ENCODE results near the gene FAT2.

The FAT2 gene

GRCh38 chr5:151570512-151571269 lies 20.4 kb downstream of the FAT2 start:
- peak overlapping the region; percentile 52 for H3K56ac ChIP-seq (ENCODE audit: low read length)
- no peak overlapping the region for H4K8ac ChIP-seq (ENCODE audit: low read depth, low read length)
- H3K4me3 ChIP-seq (ENCODE audit: low read length), result no peak overlapping the region
- no CpG with 5 or more reads among the region's 12 CpGs for WGBS (ENCODE audit: extremely low coverage, insufficient coverage, low lambda C conversion rate)
- no peak overlapping the region for H3K27ac ChIP-seq (ENCODE audit: low read depth, low read length)
- no peak overlapping the region for H2BK15ac ChIP-seq (replicated peaks; ENCODE audit: low read depth)
- H3K27me3 ChIP-seq (ENCODE audit: insufficient read depth, low read length, poor library complexity), result no peaks in the 10 kb centered on the region
- H2BK5ac ChIP-seq (ENCODE audit: low read length), result no peak overlapping the region
- H3K23ac ChIP-seq (ENCODE audit: low read length), result peak overlapping the region; percentile 59
- H4K5ac ChIP-seq (ENCODE audit: low read length), result no peak overlapping the region
- H3K4ac ChIP-seq (ENCODE audit: low read depth, low read length), result no peak overlapping the region
- H3K36me3 ChIP-seq (ENCODE audit: control insufficient read depth, insufficient read depth, low read length), result no peaks in the 10 kb centered on the region
- no peaks in the 10 kb centered on the region for H3K79me2 ChIP-seq (ENCODE audit: control insufficient read depth, insufficient read depth, low read length)
- H2AK5ac ChIP-seq (ENCODE audit: low read length), result no peak overlapping the region
- DNase-seq, result peak; percentile 73
- H3K18ac ChIP-seq (ENCODE audit: low read length), result no peak overlapping the region
- H3K4me2 ChIP-seq (ENCODE audit: low read length), result no peak overlapping the region
- peaks cover 3% of the 10 kb centered on the region for H3K4me1 ChIP-seq (ENCODE audit: control insufficient read depth, low read depth, low read length)
- no peak overlapping the region for H3K9ac ChIP-seq (ENCODE audit: low read length)
- no peaks in the 10 kb centered on the region for H3K79me1 ChIP-seq (ENCODE audit: low read length)
- H2BK120ac ChIP-seq (ENCODE audit: low read depth, low read length), result no peak overlapping the region

- no peaks in the 10 kb centered on the region for H3K79me2 ChIP-seq (ENCODE audit: control insufficient read depth, insufficient read depth, low read length)
- no CpG with 5 or more reads among the region's 2 CpGs for WGBS (ENCODE audit: extremely low coverage, insufficient coverage, low lambda C conversion rate)
- no peak for DNase-seq
- H2BK120ac ChIP-seq (ENCODE audit: low read depth, low read length), result no peak overlapping the region
- no peak overlapping the region for H3K4me2 ChIP-seq (ENCODE audit: low read length)
- no peak overlapping the region for H4K5ac ChIP-seq (ENCODE audit: low read length)
- no peaks in the 10 kb centered on the region for H3K79me1 ChIP-seq (ENCODE audit: low read length)
- no peak overlapping the region for H2BK15ac ChIP-seq (replicated peaks; ENCODE audit: low read depth)
- no peak overlapping the region for H3K9ac ChIP-seq (ENCODE audit: low read length)
- no peaks in the 10 kb centered on the region for H3K36me3 ChIP-seq (ENCODE audit: control insufficient read depth, insufficient read depth, low read length)
- H3K18ac ChIP-seq (ENCODE audit: low read length), result no peak overlapping the region
- H3K4me1 ChIP-seq (ENCODE audit: control insufficient read depth, low read depth, low read length), result peaks cover 3% of the 10 kb centered on the region
- H2BK5ac ChIP-seq (ENCODE audit: low read length), result no peak overlapping the region
- H3K4me3 ChIP-seq (ENCODE audit: low read length), result no peak overlapping the region
- H2AK5ac ChIP-seq (ENCODE audit: low read length), result no peak overlapping the region
- H4K8ac ChIP-seq (ENCODE audit: low read depth, low read length), result no peak overlapping the region
- H3K4ac ChIP-seq (ENCODE audit: low read depth, low read length), result no peak overlapping the region
- H3K23ac ChIP-seq (ENCODE audit: low read length), result no peak overlapping the region
- no peaks in the 10 kb centered on the region for H3K27me3 ChIP-seq (ENCODE audit: insufficient read depth, low read length, poor library complexity)
- no peak overlapping the region for H3K27ac ChIP-seq (ENCODE audit: low read depth, low read length)
- no peak overlapping the region for H3K56ac ChIP-seq (ENCODE audit: low read length)
Measured at GRCh38 chr5:151570058-151570457, 21.1 kb downstream of the FAT2 start.

GRCh38 chr5:151569132-151570046 lies 21.7 kb downstream of the FAT2 start:
- no peaks in the 10 kb centered on the region for H3K27me3 ChIP-seq (ENCODE audit: insufficient read depth, low read length, poor library complexity)
- no peak overlapping the region for H2BK5ac ChIP-seq (ENCODE audit: low read length)
- no peak overlapping the region for H3K4ac ChIP-seq (ENCODE audit: low read depth, low read length)
- H3K4me3 ChIP-seq (ENCODE audit: low read length), result no peak overlapping the region
- no peak overlapping the region for H2AK5ac ChIP-seq (ENCODE audit: low read length)
- no peak overlapping the region for H3K4me2 ChIP-seq (ENCODE audit: low read length)
- no peak for DNase-seq
- no peak overlapping the region for H4K8ac ChIP-seq (ENCODE audit: low read depth, low read length)
- no peak overlapping the region for H4K5ac ChIP-seq (ENCODE audit: low read length)
- H3K27ac ChIP-seq (ENCODE audit: low read depth, low read length), result no peak overlapping the region
- no peak overlapping the region for H3K56ac ChIP-seq (ENCODE audit: low read length)
- H3K23ac ChIP-seq (ENCODE audit: low read length), result no peak overlapping the region
- H3K9ac ChIP-seq (ENCODE audit: low read length), result no peak overlapping the region
- no peaks in the 10 kb centered on the region for H3K36me3 ChIP-seq (ENCODE audit: control insufficient read depth, insufficient read depth, low read length)
- H3K4me1 ChIP-seq (ENCODE audit: control insufficient read depth, low read depth, low read length), result peaks cover 3% of the 10 kb centered on the region
- H2BK15ac ChIP-seq (replicated peaks; ENCODE audit: low read depth), result no peak overlapping the region
- H3K18ac ChIP-seq (ENCODE audit: low read length), result no peak overlapping the region
- H2BK120ac ChIP-seq (ENCODE audit: low read depth, low read length), result no peak overlapping the region
- H3K79me2 ChIP-seq (ENCODE audit: control insufficient read depth, insufficient read depth, low read length), result no peaks in the 10 kb centered on the region
- no CpG with 5 or more reads among the region's 8 CpGs for WGBS (ENCODE audit: extremely low coverage, insufficient coverage, low lambda C conversion rate)
- no peaks in the 10 kb centered on the region for H3K79me1 ChIP-seq (ENCODE audit: low read length)

GRCh38 chr5:151568036-151568435 lies 23.1 kb downstream of the FAT2 start:
- DNase-seq, result no peak
- no peak overlapping the region for H3K4ac ChIP-seq (ENCODE audit: low read depth, low read length)

GRCh38 chr5:151565971-151566370 lies 25.2 kb downstream of the FAT2 start:
- no peak overlapping the region for H3K18ac ChIP-seq (ENCODE audit: low read length)
- no peak overlapping the region for H3K27ac ChIP-seq (ENCODE audit: low read depth, low read length)
- no peak for DNase-seq
- no peak overlapping the region for H3K56ac ChIP-seq (ENCODE audit: low read length)
- no peak overlapping the region for H2AK5ac ChIP-seq (ENCODE audit: low read length)
- no CpG with 5 or more reads among the region's 11 CpGs for WGBS (ENCODE audit: extremely low coverage, insufficient coverage, low lambda C conversion rate)
- no peak overlapping the region for H3K4ac ChIP-seq (ENCODE audit: low read depth, low read length)
- H4K8ac ChIP-seq (ENCODE audit: low read depth, low read length), result no peak overlapping the region
- no peaks in the 10 kb centered on the region for H3K79me1 ChIP-seq (ENCODE audit: low read length)
- no peak overlapping the region for H4K5ac ChIP-seq (ENCODE audit: low read length)
- no peaks in the 10 kb centered on the region for H3K79me2 ChIP-seq (ENCODE audit: control insufficient read depth, insufficient read depth, low read length)
- H2BK5ac ChIP-seq (ENCODE audit: low read length), result no peak overlapping the region
- no peaks in the 10 kb centered on the region for H3K27me3 ChIP-seq (ENCODE audit: insufficient read depth, low read length, poor library complexity)
- no peak overlapping the region for H2BK120ac ChIP-seq (ENCODE audit: low read depth, low read length)
- H3K4me1 ChIP-seq (ENCODE audit: control insufficient read depth, low read depth, low read length), result peaks cover under 1% of the 10 kb centered on the region
- H3K36me3 ChIP-seq (ENCODE audit: control insufficient read depth, insufficient read depth, low read length), result no peaks in the 10 kb centered on the region
- H3K9ac ChIP-seq (ENCODE audit: low read length), result no peak overlapping the region
- H2BK15ac ChIP-seq (replicated peaks; ENCODE audit: low read depth), result no peak overlapping the region
- H3K23ac ChIP-seq (ENCODE audit: low read length), result no peak overlapping the region
- H3K4me3 ChIP-seq (ENCODE audit: low read length), result no peak overlapping the region
- H3K4me2 ChIP-seq (ENCODE audit: low read length), result no peak overlapping the region

More at GRCh38 chr5:151568036-151568435, 23.1 kb downstream of the FAT2 start:
- Histone ChIP-seq H2AK5ac (ENCODE audit: low read length) (no peak overlapping the region), H3K56ac (ENCODE audit: low read length) (no peak overlapping the region), H2BK15ac (replicated peaks; ENCODE audit: low read depth) (no peak overlapping the region), H3K27ac (ENCODE audit: low read depth, low read length) (no peak overlapping the region), H3K23ac (ENCODE audit: low read length) (no peak overlapping the region), H4K5ac (ENCODE audit: low read length) (no peak overlapping the region), H3K36me3 (ENCODE audit: control insufficient read depth, insufficient read depth, low read length) (no peaks in the 10 kb centered on the region), H2BK120ac (ENCODE audit: low read depth, low read length) (no peak overlapping the region), H3K18ac (ENCODE audit: low read length) (no peak overlapping the region), H3K79me1 (ENCODE audit: low read length) (no peaks in the 10 kb centered on the region), H2BK5ac (ENCODE audit: low read length) (no peak overlapping the region), H3K4me2 (ENCODE audit: low read length) (no peak overlapping the region), H3K79me2 (ENCODE audit: control insufficient read depth, insufficient read depth, low read length) (no peaks in the 10 kb centered on the region), H3K27me3 (ENCODE audit: insufficient read depth, low read length, poor library complexity) (no peaks in the 10 kb centered on the region), H3K4me1 (ENCODE audit: control insufficient read depth, low read depth, low read length) (peaks cover 3% of the 10 kb centered on the region), H4K8ac (ENCODE audit: low read depth, low read length) (no peak overlapping the region), H3K9ac (ENCODE audit: low read length) (no peak overlapping the region), H3K4me3 (ENCODE audit: low read length) (no peak overlapping the region)
- WGBS (ENCODE audit: extremely low coverage, insufficient coverage, low lambda C conversion rate), result no CpG with 5 or more reads among the region's 7 CpGs

Data from mesendoderm (in vitro differentiated cells).